Ovary (tissue), 3 donors: ENCODE results near the gene IMMP2L.

Experiments
- POLR2A ChIP-seq: fragments of 450-650 bp; IDR thresholded peaks from one replicate; pipeline ENCODE4 v1.6.1; 2017; ENCODE audit warnings: antibody characterized with exemption, mild to moderate bottlenecking, moderate library complexity
- TF ChIP-seq, protein P1 (sequence below), 3 donors: fragments of 450-650 bp in 2 of 3; fragments of 200-600 bp in 1 of 3; IDR thresholded peaks; one replicate each; pipeline versions ENCODE4 v1.5.1 to v1.8.0; 2016 to 2022; ENCODE audit warnings: antibody characterized with exemption in 3 of 3, mild to moderate bottlenecking in 1 of 3
- donor health status: DM: no; HTN: no; CAD: no.

DNA sequence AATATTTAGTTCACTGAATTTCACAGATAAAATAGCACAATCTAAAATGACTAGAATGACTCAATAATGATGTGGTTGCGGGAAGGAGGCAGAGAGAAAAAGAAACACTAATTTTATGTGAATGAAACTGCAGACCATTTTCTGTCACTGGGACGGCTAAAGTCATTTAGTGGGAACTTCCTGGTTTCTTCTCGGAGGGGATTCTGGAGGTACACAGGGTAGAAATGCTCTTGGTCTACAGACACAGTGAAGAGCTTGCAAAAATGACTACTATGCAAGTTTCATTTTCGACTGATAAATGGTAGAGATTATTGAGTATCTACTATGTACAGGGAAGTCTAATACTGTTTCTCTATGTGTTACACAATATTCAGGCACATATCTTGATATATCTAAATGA lies 534.9 kb downstream of the IMMP2L start:
- TF ChIP-seq, protein P1, sequence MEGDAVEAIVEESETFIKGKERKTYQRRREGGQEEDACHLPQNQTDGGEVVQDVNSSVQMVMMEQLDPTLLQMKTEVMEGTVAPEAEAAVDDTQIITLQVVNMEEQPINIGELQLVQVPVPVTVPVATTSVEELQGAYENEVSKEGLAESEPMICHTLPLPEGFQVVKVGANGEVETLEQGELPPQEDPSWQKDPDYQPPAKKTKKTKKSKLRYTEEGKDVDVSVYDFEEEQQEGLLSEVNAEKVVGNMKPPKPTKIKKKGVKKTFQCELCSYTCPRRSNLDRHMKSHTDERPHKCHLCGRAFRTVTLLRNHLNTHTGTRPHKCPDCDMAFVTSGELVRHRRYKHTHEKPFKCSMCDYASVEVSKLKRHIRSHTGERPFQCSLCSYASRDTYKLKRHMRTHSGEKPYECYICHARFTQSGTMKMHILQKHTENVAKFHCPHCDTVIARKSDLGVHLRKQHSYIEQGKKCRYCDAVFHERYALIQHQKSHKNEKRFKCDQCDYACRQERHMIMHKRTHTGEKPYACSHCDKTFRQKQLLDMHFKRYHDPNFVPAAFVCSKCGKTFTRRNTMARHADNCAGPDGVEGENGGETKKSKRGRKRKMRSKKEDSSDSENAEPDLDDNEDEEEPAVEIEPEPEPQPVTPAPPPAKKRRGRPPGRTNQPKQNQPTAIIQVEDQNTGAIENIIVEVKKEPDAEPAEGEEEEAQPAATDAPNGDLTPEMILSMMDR (IDR thresholded peaks at IDR 0.05) = no peak
- TF ChIP-seq POLR2A = no peak
